Adrenal gland (tissue), 12 donors: ENCODE data around the gene FOSL2. TPM values are rescaled to one million over a fixed set of nuclear protein-coding genes. Genes with fewer than 3 reads are reported as not detected.

Source experiments
- DNase-seq, 7 donors: peaks; one replicate each; pipeline ENCODE4 v3.0.0-alpha.2; 2019 to 2020
- H3K27ac ChIP-seq, 5 donors: fragments of 200-600 bp; sonication (generic) in 4 of 5; 1 replicate in 3 of 5; 2 replicates in 2 of 5; pipeline versions ENCODE4 v1.5.1 to v1.8.0; 2016 to 2020; ENCODE audit warnings: mild to moderate bottlenecking in 1 of 5
- H3K27me3 ChIP-seq: fragments of 200-600 bp; 2 replicates; pipeline ENCODE4 v1.8.0; 2021
- H3K36me3 ChIP-seq, 2 donors: fragments of 200-600 bp; replicated peaks in 1 of 2; 1 replicate in 1 of 2; 2 replicates in 1 of 2; pipeline versions ENCODE4 v1.5.1 to v1.8.0; 2018 to 2022
- H3K4me1 ChIP-seq, 2 donors: fragments of 200-600 bp; replicated peaks in 1 of 2; 1 replicate in 1 of 2; 2 replicates in 1 of 2; pipeline versions ENCODE4 v1.5.1 to v1.8.0; 2018 to 2021
- H3K4me3 ChIP-seq, 4 donors: fragments of 200-600 bp; sonication (generic) in 3 of 4; one replicate each; pipeline ENCODE4 v1.5.1; 2016 to 2018
- H3K9me3 ChIP-seq, 3 donors: fragments of 200-600 bp; sonication (generic) in 1 of 3; replicated peaks in 1 of 3; 1 replicate in 2 of 3; 2 replicates in 1 of 3; pipeline versions ENCODE4 v1.5.1 to v1.8.0; 2016 to 2021
- CTCF ChIP-seq, 6 experiments: fragments of 450-650 bp in 4 of 6; fragments of 200-600 bp in 2 of 6; sonication (generic) in 1 of 6; IDR thresholded peaks; 1 replicate in 5 of 6; 2 replicates in 1 of 6; pipeline versions ENCODE4 v1.5.1 to v1.8.0; 2016 to 2021; ENCODE audit warnings: antibody characterized with exemption in 6 of 6, mild to moderate bottlenecking in 2 of 6, moderate library complexity in 1 of 6
- POLR2A ChIP-seq, 2 donors: fragments of 450-650 bp; IDR thresholded peaks; one replicate each; pipeline ENCODE4 v1.6.1; 2017; ENCODE audit warnings: antibody characterized with exemption in 2 of 2, mild to moderate bottlenecking in 2 of 2, moderate library complexity in 1 of 2
- WGBS, 4 donors: extraction: QIAGEN DNeasy Blood & Tissue Kit in 2 of 4; methylation state at CpG; one replicate each; pipeline versions ENCODE4 v1.1.5 to v1.1.7; 2013 to 2017; 5-methylcytosine and 5-hydroxymethylcytosine counted together
- intact Hi-C, 2 donors: fragments of 100-400 bp; cut with DNase I; formaldehyde crosslinking; loops; one replicate each; pipeline versions ENCODE4 v1.14.1 to v1.15.0; 2022 to 2023
- polyA plus RNA-seq, 3 donors: library from polyadenylated mRNA; stranded (reverse); fragments of 200-250 nt in 2 of 3; fragments of 350-450 nt in 1 of 3; fragmentation: Illumina TruSeq in 1 of 3; extraction: RNeasy Lipid Tissue Mini Kit (QIAGEN cat#74804) in 1 of 3; gene quantifications; one replicate each; pipeline ENCODE4 v1.2.3, GENCODE V29; 2013 to 2014
- total RNA-seq, 9 donors: library from RNA; depleted of rRNA in 4 of 9; stranded (reverse); fragments of >200 nt in 4 of 9; fragments of 120-200 nt in 1 of 9; fragmentation: NEBNext Ultra II Directional in 1 of 9; extraction: Animal tissue kit (Norgen Biotek cat#: 25700) in 1 of 9; gene quantifications; one replicate each; pipeline versions ENCODE4 v1.1.0 to v1.2.4, GENCODE V29; 2013 to 2023
- donor health status: healthy with polysubstance abuse.
- donor health status: Bipolar disorder and iron deficiency.
- donor health status: DM: yes; HTN: yes; CAD: no.
- donor health status: DM: no; HTN: no; CAD: no.
- donor health status: DM: no; HTN: no; CAD: no.
- donor health status: DM: yes; HTN: yes; CAD: no.

The FOSL2 gene
- total and polyA plus RNA-seq, 12 donors: 66.9 to 760 (median 413) TPM

- WGBS, 4 donors: 94 to 100% (median 96%) methylated on average over 3 of the region's 3 CpGs
Measured at GRCh38 chr2:28364610-28365009, 28.0 kb upstream of the FOSL2 start.

GRCh38 chr2:28365158-28365557, 27.5 kb upstream of the FOSL2 start:
- intact Hi-C loops: no loop called here
- Histone ChIP-seq H3K9me3 (no peaks in the 10 kb centered on the region), H3K27ac (no peak overlapping the region), H3K36me3 (no peaks in the 10 kb centered on the region), H3K4me3 (no peak overlapping the region), H3K4me1 (peaks cover 12 to 20% of the 10 kb centered on the region in 2 donors), H3K27me3 (no peaks in the 10 kb centered on the region)
- TF ChIP-seq POLR2A (IDR thresholded peaks at IDR 0.05) (no peak), CTCF (IDR thresholded peaks at IDR 0.05) (no peak)
- DNase-seq: no peak
- 79 to 84% (median 82%) methylated on average over 8 of the region's 8 CpGs for WGBS, 4 donors

More at GRCh38 chr2:28364610-28365009, 28.0 kb upstream of the FOSL2 start:
- H3K4me1 ChIP-seq: peaks cover 12 to 20% of the 10 kb centered on the region in 2 donors
- intact Hi-C loops: no loop called here
- TF ChIP-seq CTCF (IDR thresholded peaks at IDR 0.05) (no peak), POLR2A (IDR thresholded peaks at IDR 0.05) (no peak)
- no peaks in the 10 kb centered on the region for H3K36me3 ChIP-seq
- no peak overlapping the region for H3K4me3 ChIP-seq
- no peak for DNase-seq
- no peaks in the 10 kb centered on the region for H3K9me3 ChIP-seq
- H3K27ac ChIP-seq: no peak overlapping the region
- no peaks in the 10 kb centered on the region for H3K27me3 ChIP-seq

- TF ChIP-seq POLR2A (IDR thresholded peaks at IDR 0.05): no peak
- intact Hi-C loops: no loop called here
Measured at GRCh38 chr2:28366149-28366495, 26.5 kb upstream of the FOSL2 start.

GRCh38 chr2:28366496-28367282, 26.0 kb upstream of the FOSL2 start:
- Histone ChIP-seq H3K4me3 (no peak overlapping the region), H3K4me1 (peaks cover 12 to 14% of the 10 kb centered on the region in 2 donors), H3K27ac (peak overlapping the region in 3 of 5 donors; percentile 26 to 64 (median 56)), H3K27me3 (no peaks in the 10 kb centered on the region), H3K36me3 (no peaks in the 10 kb centered on the region), H3K9me3 (no peaks in the 10 kb centered on the region)
- peak in 6 of 7 donors; percentile 71 to 84 (median 80) for DNase-seq
- 27 to 42% (median 32%) methylated on average over 13 to 19 of the region's 19 CpGs for WGBS, 4 donors
- intact Hi-C loops: no loop called here
- TF ChIP-seq CTCF (IDR thresholded peaks at IDR 0.05) (no peak), POLR2A (IDR thresholded peaks at IDR 0.05) (no peak)

More at GRCh38 chr2:28366149-28366495, 26.5 kb upstream of the FOSL2 start:
- DNase-seq: no peak
- Histone ChIP-seq H3K27ac (peak overlapping the region in 3 of 5 donors; percentile 26 to 64 (median 56)), H3K4me3 (no peak overlapping the region), H3K27me3 (no peaks in the 10 kb centered on the region), H3K36me3 (no peaks in the 10 kb centered on the region), H3K9me3 (no peaks in the 10 kb centered on the region), H3K4me1 (peaks cover 12 to 15% of the 10 kb centered on the region in 2 donors)
- 47 to 80% (median 76%) methylated on average over 4 to 10 of the region's 10 CpGs for WGBS, 4 donors
